ENCODE measurements around the gene DCST2.

The DCST2 gene

GRCh38 chr1:155017041-155017945 is 16.3 kb downstream of the DCST2 start:
- Mint-ChIP-seq H3K27ac (peak overlapping the region; percentile 36), H3K9me3 (no peaks in the 10 kb centered on the region), H3K27me3 (ENCODE audit: low read depth, poor library complexity) (peaks cover 8% of the 10 kb centered on the region), H3K4me3 (peak overlapping the region; percentile 73), H3K36me3 (ENCODE audit: low read depth) (no peaks in the 10 kb centered on the region), H3K4me1 (peaks cover 46% of the 10 kb centered on the region)
- peak; percentile 89 for DNase-seq
- peak; percentile 93 for TF ChIP-seq CTCF (IDR thresholded peaks at IDR 0.05)

- no peak overlapping the region for H3K4me3 Mint-ChIP-seq
- H3K27ac Mint-ChIP-seq = no peak overlapping the region
- no peaks in the 10 kb centered on the region for H3K9me3 Mint-ChIP-seq
- peaks cover 7% of the 10 kb centered on the region for H3K27me3 Mint-ChIP-seq (ENCODE audit: low read depth, poor library complexity)
- DNase-seq = no peak
- H3K4me1 Mint-ChIP-seq = peaks cover 53% of the 10 kb centered on the region
- no peak for TF ChIP-seq CTCF (IDR thresholded peaks at IDR 0.05)
- H3K36me3 Mint-ChIP-seq (ENCODE audit: low read depth) = no peaks in the 10 kb centered on the region
Measured at GRCh38 chr1:155016231-155016831, 17.2 kb downstream of the DCST2 start.

GRCh38 chr1:155015527-155016230 is 17.9 kb downstream of the DCST2 start:
- no peaks in the 10 kb centered on the region for H3K36me3 Mint-ChIP-seq (ENCODE audit: low read depth)
- no peak for DNase-seq
- H3K27ac Mint-ChIP-seq = no peak overlapping the region
- H3K4me1 Mint-ChIP-seq = peaks cover 59% of the 10 kb centered on the region
- H3K9me3 Mint-ChIP-seq = no peaks in the 10 kb centered on the region
- no peak overlapping the region for H3K4me3 Mint-ChIP-seq
- no peak for TF ChIP-seq CTCF (IDR thresholded peaks at IDR 0.05)
- peaks cover 7% of the 10 kb centered on the region for H3K27me3 Mint-ChIP-seq (ENCODE audit: low read depth, poor library complexity)

- peaks cover 5% of the 10 kb centered on the region for H3K27me3 Mint-ChIP-seq (ENCODE audit: low read depth, poor library complexity)
- no peaks in the 10 kb centered on the region for H3K36me3 Mint-ChIP-seq (ENCODE audit: low read depth)
Measured at GRCh38 chr1:155014709-155015508, 18.7 kb downstream of the DCST2 start.

More at GRCh38 chr1:155014709-155015508, 18.7 kb downstream of the DCST2 start:
- no peak overlapping the region for H3K27ac Mint-ChIP-seq
- no peak for DNase-seq
- H3K9me3 Mint-ChIP-seq = no peaks in the 10 kb centered on the region
- no peak for TF ChIP-seq CTCF (IDR thresholded peaks at IDR 0.05)
- no peak overlapping the region for H3K4me3 Mint-ChIP-seq
- H3K4me1 Mint-ChIP-seq = peaks cover 59% of the 10 kb centered on the region

All from nephron progenitor cell (in vitro differentiated cells).